ENCODE measurements around the gene PPARG. TPM values are rescaled to one million over a fixed set of nuclear protein-coding genes. Genes with fewer than 3 reads are reported as not detected.
A peak's percentile ranks its signal among the peaks of the same experiment; 100 is the strongest.

The PPARG gene
- total and polyA plus RNA-seq, 10 of the 15 experiments (the other 5 are each of a cell fraction or from before 2014, with no cell fraction given), result 0.06 to 0.86 (median 0.12) TPM; not detected in 5

DNA sequence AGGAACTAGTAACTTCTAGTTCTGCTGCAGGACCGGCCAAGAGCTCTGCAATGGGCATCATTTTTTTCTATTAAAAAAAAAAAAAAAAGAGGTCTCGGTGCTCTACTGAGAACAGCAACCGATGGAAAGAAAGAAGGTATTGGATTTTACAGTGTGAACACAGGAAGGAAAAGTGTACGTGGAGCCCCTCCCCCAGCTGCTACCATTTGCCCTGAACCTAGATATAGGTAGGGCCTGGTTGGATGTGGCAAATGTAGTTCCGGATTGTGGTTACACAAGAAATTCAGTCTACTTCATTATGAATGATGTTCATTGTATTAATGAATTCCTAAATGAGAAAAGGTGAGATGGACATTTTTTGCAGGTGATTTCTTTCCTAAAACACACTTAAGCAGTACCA is 17.9 kb upstream of the PPARG start (continued):
- TF ChIP-seq, protein P1, sequence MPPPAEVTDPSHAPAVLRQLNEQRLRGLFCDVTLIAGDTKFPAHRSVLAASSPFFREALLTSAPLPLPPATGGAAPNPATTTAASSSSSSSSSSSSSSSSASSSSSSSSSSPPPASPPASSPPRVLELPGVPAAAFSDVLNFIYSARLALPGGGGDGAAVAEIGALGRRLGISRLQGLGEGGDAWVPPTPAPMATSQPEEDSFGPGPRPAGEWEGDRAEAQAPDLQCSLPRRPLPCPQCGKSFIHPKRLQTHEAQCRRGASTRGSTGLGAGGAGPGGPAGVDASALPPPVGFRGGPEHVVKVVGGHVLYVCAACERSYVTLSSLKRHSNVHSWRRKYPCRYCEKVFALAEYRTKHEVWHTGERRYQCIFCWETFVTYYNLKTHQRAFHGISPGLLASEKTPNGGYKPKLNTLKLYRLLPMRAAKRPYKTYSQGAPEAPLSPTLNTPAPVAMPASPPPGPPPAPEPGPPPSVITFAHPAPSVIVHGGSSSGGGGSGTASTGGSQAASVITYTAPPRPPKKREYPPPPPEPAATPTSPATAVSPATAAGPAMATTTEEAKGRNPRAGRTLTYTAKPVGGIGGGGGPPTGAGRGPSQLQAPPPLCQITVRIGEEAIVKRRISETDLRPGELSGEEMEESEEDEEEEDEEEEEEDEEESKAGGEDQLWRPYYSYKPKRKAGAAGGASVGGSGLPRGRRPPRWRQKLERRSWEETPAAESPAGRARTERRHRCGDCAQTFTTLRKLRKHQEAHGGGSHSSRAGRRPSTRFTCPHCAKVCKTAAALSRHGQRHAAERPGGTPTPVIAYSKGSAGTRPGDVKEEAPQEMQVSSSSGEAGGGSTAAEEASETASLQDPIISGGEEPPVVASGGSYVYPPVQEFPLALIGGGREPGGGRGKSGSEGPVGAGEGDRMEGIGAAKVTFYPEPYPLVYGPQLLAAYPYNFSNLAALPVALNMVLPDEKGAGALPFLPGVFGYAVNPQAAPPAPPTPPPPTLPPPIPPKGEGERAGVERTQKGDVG (CRISPR knock-in tag; IDR thresholded peaks at IDR 0.05), result no peak
- TF ChIP-seq ESRRA (IDR thresholded peaks at IDR 0.05; ENCODE audit: low read length), result no peak

GRCh38 chr3:12273045-12273695 is 15.7 kb upstream of the PPARG start:
- Histone ChIP-seq H2AFZ (ENCODE audit: control insufficient read depth, low read depth, low read length) (no peak overlapping the region), H3K9ac (ENCODE audit: control insufficient read depth, insufficient read depth, low read length) (no peak overlapping the region), H3K27me3 (replicated peaks in 1 of 2; ENCODE audit: control insufficient read depth in 2 of 2, insufficient read depth in 2 of 2, low read length in 1 of 2) (no peaks in the 10 kb centered on the region), H3K9me3 (replicated peaks; ENCODE audit: control insufficient read depth, insufficient read depth, low read length) (no peaks in the 10 kb centered on the region), H3K4me3 (no peak overlapping the region), H4K20me1 (ENCODE audit: control insufficient read depth, insufficient read depth) (no peaks in the 10 kb centered on the region), H3K4me2 (ENCODE audit: control insufficient read depth, insufficient read depth) (no peak overlapping the region), H3K79me2 (ENCODE audit: control insufficient read depth, insufficient read depth, low read length) (no peaks in the 10 kb centered on the region), H3K4me1 (ENCODE audit: control insufficient read depth, insufficient read depth, low read length) (no peaks in the 10 kb centered on the region), H3K27ac (ENCODE audit: control insufficient read depth, insufficient read depth) (no peak overlapping the region), H3K36me3 (ENCODE audit: control insufficient read depth in 2 of 2, insufficient read depth in 2 of 2, low read length in 1 of 2) (no peaks in the 10 kb centered on the region)
- DNase-seq (ENCODE audit: low read depth, low spot score) (peak; percentile 40), FAIRE-seq (peak; percentile 97), ATAC-seq (peak; percentile 100)
- ChIA-PET RAD21 (ENCODE audit: unreplicated experiment) (interaction anchor here (0.6 to 1.6 kb wide), 10 partner anchors 18 to 138 kb away, joined by 3 to 4 read pairs (median 3); no protein-coding TSS in a partner anchor), POLR2A (interaction anchor here (0.6 to 1.5 kb wide), 5 partner anchors 19 to 1171 kb away, joined by 3 to 4 read pairs (median 4); no protein-coding TSS in a partner anchor), CTCF (interaction anchor here (1.1 to 2.9 kb wide), 4 partner anchors 41 to 207 kb away, joined by 4 to 11 read pairs (median 5); no protein-coding TSS in a partner anchor), SMC1A (ENCODE audit: uncharacterized antibody, unreplicated experiment) (interaction anchor here (0.6 to 2.0 kb wide), 11 partner anchors 10 to 136 kb away, joined by 3 to 10 read pairs (median 3); no protein-coding TSS in a partner anchor)
- WGBS (ENCODE audit: insufficient coverage, insufficient replicate concordance, low lambda C conversion rate, missing lambda C conversion rate), result 0% methylated on average over 2 of the region's 2 CpGs
- intact Hi-C loops (cut with micrococcal nuclease; ENCODE audit: unreplicated experiment), result loop anchor here (5.0 kb wide), 2 partner anchors 81 to 136 kb away; no protein-coding TSS in a partner anchor
- BruUV-seq (replicated peaks), result no TSS peak
- in situ Hi-C loops (cut with MboI), result no loop called here
- no peak for TF ChIP-seq FOXK2 (IDR thresholded peaks at IDR 0.05)
- no peak for TF ChIP-seq SMC3 (IDR thresholded peaks at IDR 0.05; ENCODE audit: borderline replicate concordance, low read length)
- TF ChIP-seq, protein P2, sequence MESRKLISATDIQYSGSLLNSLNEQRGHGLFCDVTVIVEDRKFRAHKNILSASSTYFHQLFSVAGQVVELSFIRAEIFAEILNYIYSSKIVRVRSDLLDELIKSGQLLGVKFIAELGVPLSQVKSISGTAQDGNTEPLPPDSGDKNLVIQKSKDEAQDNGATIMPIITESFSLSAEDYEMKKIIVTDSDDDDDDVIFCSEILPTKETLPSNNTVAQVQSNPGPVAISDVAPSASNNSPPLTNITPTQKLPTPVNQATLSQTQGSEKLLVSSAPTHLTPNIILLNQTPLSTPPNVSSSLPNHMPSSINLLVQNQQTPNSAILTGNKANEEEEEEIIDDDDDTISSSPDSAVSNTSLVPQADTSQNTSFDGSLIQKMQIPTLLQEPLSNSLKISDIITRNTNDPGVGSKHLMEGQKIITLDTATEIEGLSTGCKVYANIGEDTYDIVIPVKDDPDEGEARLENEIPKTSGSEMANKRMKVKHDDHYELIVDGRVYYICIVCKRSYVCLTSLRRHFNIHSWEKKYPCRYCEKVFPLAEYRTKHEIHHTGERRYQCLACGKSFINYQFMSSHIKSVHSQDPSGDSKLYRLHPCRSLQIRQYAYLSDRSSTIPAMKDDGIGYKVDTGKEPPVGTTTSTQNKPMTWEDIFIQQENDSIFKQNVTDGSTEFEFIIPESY (IDR thresholded peaks at IDR 0.05), result no peak
- peak; percentile 62; the same call in 1 of the 2 replicates for TF ChIP-seq DPF2 (IDR thresholded peaks at IDR 0.05)
- no peak for TF ChIP-seq MEF2B (IDR thresholded peaks at IDR 0.05; ENCODE audit: partially characterized antibody, poor library complexity, severe bottlenecking)
- TF ChIP-seq REST (IDR thresholded peaks at IDR 0.05; ENCODE audit: low read depth, low read length), result no peak
- TF ChIP-seq, protein P3, sequence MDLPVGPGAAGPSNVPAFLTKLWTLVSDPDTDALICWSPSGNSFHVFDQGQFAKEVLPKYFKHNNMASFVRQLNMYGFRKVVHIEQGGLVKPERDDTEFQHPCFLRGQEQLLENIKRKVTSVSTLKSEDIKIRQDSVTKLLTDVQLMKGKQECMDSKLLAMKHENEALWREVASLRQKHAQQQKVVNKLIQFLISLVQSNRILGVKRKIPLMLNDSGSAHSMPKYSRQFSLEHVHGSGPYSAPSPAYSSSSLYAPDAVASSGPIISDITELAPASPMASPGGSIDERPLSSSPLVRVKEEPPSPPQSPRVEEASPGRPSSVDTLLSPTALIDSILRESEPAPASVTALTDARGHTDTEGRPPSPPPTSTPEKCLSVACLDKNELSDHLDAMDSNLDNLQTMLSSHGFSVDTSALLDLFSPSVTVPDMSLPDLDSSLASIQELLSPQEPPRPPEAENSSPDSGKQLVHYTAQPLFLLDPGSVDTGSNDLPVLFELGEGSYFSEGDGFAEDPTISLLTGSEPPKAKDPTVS (IDR thresholded peaks at IDR 0.05; ENCODE audit: low read depth, low read length), result no peak
